WTC11 (cell line): ENCODE measurements around the gene EID2B. TPM values are rescaled to one million over a fixed set of nuclear protein-coding genes. Genes with fewer than 3 reads are reported as not detected.
A peak's percentile ranks its signal among the peaks of the same experiment; 100 is the strongest.

ENCODE experiments used
- CBFB ChIP-seq: sonication (generic); formaldehyde crosslinking; IDR thresholded peaks from 2 replicates; pipeline ENCODE4 v1.8.1; 2022; ENCODE audit warnings: mild to moderate bottlenecking, low read depth, missing genetic modification reagents
- IRF2 ChIP-seq: sonication (generic); formaldehyde crosslinking; IDR thresholded peaks from 2 replicates; pipeline ENCODE4 v1.8.0; 2022; ENCODE audit warnings: low read depth, missing genetic modification reagents, borderline replicate concordance
- JUN ChIP-seq: sonication (generic); formaldehyde crosslinking; IDR thresholded peaks from 2 replicates; pipeline ENCODE4 v1.8.0; 2023; ENCODE audit warnings: mild to moderate bottlenecking, missing genetic modification reagents
- NFATC4 ChIP-seq: fragments of 250-450 bp; sonication (Bioruptor Pico); IDR thresholded peaks from 2 replicates; pipeline ENCODE4 v1.9.0; 2021; ENCODE audit warnings: mild to moderate bottlenecking
- NFE2L1 ChIP-seq: sonication (generic); formaldehyde crosslinking; IDR thresholded peaks from 2 replicates; pipeline ENCODE4 v1.8.1; 2023; ENCODE audit warnings: missing genetic modification reagents
- NFYB ChIP-seq: sonication (generic); formaldehyde crosslinking; conservative IDR thresholded peaks from 2 replicates; pipeline ENCODE4 v1.8.0; 2022; ENCODE audit warnings: low read depth, missing genetic modification reagents
- NR1H2 ChIP-seq: sonication (generic); formaldehyde crosslinking; IDR thresholded peaks from 2 replicates; pipeline ENCODE4 v1.9.0; 2021; ENCODE audit warnings: mild to moderate bottlenecking, moderate library complexity, missing genetic modification reagents
- TEAD1 ChIP-seq: sonication (generic); formaldehyde crosslinking; IDR thresholded peaks from 2 replicates; pipeline ENCODE4 v1.8.0; 2022; ENCODE audit warnings: mild to moderate bottlenecking, missing genetic modification reagents
- ZNF219 ChIP-seq: sonication (generic); formaldehyde crosslinking; IDR thresholded peaks from 2 replicates; pipeline ENCODE4 v1.8.0; 2023; ENCODE audit warnings: missing genetic modification reagents, mild to moderate bottlenecking, borderline replicate concordance
- ZNF232 ChIP-seq: sonication (generic); formaldehyde crosslinking; IDR thresholded peaks from 2 replicates; pipeline ENCODE4 v1.8.0; 2022; ENCODE audit warnings: mild to moderate bottlenecking, missing genetic modification reagents
- ZNF416 ChIP-seq: fragments of 250-450 bp; sonication (Bioruptor Pico); IDR thresholded peaks from 2 replicates; pipeline ENCODE4 v1.9.0; 2021; ENCODE audit warnings: mild to moderate bottlenecking, inconsistent platforms
- ZNF423 ChIP-seq: fragments of 250-450 bp; sonication (Bioruptor Pico); IDR thresholded peaks from 2 replicates; pipeline ENCODE4 v2.1.2; 2022; ENCODE audit warnings: mild to moderate bottlenecking, moderate library complexity
- total RNA-seq: library from RNA; stranded (reverse); gene quantifications from 3 replicates; pipeline ENCODE4 v1.2.3, GENCODE V29; 2021
- TF ChIP-seq, protein P1 (sequence below): fragments of 250-450 bp; sonication (Bioruptor Pico); IDR thresholded peaks from 2 replicates; pipeline ENCODE4 v1.9.0; 2021; ENCODE audit warnings: mild to moderate bottlenecking, borderline replicate concordance
- TF ChIP-seq, protein P2 (sequence below): sonication (generic); formaldehyde crosslinking; IDR thresholded peaks from 2 replicates; pipeline ENCODE4 v1.8.0; 2022; ENCODE audit warnings: mild to moderate bottlenecking, missing genetic modification reagents
- TF ChIP-seq, protein P3 (sequence below): sonication (generic); formaldehyde crosslinking; IDR thresholded peaks from 2 replicates; pipeline ENCODE4 v1.8.1; 2023; ENCODE audit warnings: mild to moderate bottlenecking, missing genetic modification reagents
- TF ChIP-seq, protein P4 (sequence below): sonication (generic); formaldehyde crosslinking; IDR thresholded peaks from 2 replicates; pipeline ENCODE4 v1.8.1; 2023; ENCODE audit warnings: mild to moderate bottlenecking, missing genetic modification reagents, borderline replicate concordance
- TF ChIP-seq, protein P5 (sequence below): sonication (generic); formaldehyde crosslinking; IDR thresholded peaks from 2 replicates; pipeline ENCODE4 v1.8.1; 2023; ENCODE audit warnings: mild to moderate bottlenecking, missing genetic modification reagents, moderate library complexity
- TF ChIP-seq, protein P6 (sequence below): sonication (generic); formaldehyde crosslinking; IDR thresholded peaks from 2 replicates; pipeline ENCODE4 v1.8.1; 2023; ENCODE audit warnings: mild to moderate bottlenecking, missing genetic modification reagents
- TF ChIP-seq, protein P7 (sequence below): sonication (generic); formaldehyde crosslinking; conservative IDR thresholded peaks from 2 replicates; pipeline ENCODE4 v1.8.1; 2022; ENCODE audit warnings: mild to moderate bottlenecking, missing genetic modification reagents
- TF ChIP-seq, protein P8 (sequence below): fragments of 250-450 bp; sonication (Bioruptor Pico); IDR thresholded peaks from 2 replicates; pipeline ENCODE4 v2.1.2; 2022; ENCODE audit warnings: mild to moderate bottlenecking, moderate library complexity
- TF ChIP-seq, protein P9 (sequence below): fragments of 250-450 bp; sonication (Bioruptor Pico); conservative IDR thresholded peaks from 2 replicates; pipeline ENCODE4 v1.9.0; 2021; ENCODE audit warnings: mild to moderate bottlenecking

Gene EID2B
- total RNA-seq, 1 experiment from 2014 or later, result 3.6 TPM

DNA sequence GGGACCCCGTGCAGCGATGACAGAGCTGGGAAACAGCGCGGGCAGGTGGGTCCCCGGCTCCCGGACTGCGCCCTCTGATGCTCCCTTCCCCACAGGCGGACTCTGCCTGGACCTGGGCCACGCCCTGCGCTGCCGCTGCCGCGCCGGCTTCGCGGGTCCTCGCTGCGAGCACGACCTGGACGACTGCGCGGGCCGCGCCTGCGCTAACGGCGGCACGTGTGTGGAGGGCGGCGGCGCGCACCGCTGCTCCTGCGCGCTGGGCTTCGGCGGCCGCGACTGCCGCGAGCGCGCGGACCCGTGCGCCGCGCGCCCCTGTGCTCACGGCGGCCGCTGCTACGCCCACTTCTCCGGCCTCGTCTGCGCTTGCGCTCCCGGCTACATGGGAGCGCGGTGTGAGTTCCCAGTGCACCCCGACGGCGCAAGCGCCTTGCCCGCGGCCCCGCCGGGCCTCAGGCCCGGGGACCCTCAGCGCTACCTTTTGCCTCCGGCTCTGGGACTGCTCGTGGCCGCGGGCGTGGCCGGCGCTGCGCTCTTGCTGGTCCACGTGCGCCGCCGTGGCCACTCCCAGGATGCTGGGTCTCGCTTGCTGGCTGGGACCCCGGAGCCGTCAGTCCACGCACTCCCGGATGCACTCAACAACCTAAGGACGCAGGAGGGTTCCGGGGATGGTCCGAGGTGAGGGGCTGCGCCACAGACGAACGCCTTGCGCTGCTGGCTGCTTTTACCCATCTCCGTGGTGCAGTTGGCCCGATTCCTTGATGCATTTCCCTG is 25.5 kb downstream of the EID2B start (continued):
- TF ChIP-seq, protein P1, sequence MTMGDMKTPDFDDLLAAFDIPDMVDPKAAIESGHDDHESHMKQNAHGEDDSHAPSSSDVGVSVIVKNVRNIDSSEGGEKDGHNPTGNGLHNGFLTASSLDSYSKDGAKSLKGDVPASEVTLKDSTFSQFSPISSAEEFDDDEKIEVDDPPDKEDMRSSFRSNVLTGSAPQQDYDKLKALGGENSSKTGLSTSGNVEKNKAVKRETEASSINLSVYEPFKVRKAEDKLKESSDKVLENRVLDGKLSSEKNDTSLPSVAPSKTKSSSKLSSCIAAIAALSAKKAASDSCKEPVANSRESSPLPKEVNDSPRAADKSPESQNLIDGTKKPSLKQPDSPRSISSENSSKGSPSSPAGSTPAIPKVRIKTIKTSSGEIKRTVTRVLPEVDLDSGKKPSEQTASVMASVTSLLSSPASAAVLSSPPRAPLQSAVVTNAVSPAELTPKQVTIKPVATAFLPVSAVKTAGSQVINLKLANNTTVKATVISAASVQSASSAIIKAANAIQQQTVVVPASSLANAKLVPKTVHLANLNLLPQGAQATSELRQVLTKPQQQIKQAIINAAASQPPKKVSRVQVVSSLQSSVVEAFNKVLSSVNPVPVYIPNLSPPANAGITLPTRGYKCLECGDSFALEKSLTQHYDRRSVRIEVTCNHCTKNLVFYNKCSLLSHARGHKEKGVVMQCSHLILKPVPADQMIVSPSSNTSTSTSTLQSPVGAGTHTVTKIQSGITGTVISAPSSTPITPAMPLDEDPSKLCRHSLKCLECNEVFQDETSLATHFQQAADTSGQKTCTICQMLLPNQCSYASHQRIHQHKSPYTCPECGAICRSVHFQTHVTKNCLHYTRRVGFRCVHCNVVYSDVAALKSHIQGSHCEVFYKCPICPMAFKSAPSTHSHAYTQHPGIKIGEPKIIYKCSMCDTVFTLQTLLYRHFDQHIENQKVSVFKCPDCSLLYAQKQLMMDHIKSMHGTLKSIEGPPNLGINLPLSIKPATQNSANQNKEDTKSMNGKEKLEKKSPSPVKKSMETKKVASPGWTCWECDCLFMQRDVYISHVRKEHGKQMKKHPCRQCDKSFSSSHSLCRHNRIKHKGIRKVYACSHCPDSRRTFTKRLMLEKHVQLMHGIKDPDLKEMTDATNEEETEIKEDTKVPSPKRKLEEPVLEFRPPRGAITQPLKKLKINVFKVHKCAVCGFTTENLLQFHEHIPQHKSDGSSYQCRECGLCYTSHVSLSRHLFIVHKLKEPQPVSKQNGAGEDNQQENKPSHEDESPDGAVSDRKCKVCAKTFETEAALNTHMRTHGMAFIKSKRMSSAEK (CRISPR knock-in tag), result no peak
- TF ChIP-seq, protein P2, sequence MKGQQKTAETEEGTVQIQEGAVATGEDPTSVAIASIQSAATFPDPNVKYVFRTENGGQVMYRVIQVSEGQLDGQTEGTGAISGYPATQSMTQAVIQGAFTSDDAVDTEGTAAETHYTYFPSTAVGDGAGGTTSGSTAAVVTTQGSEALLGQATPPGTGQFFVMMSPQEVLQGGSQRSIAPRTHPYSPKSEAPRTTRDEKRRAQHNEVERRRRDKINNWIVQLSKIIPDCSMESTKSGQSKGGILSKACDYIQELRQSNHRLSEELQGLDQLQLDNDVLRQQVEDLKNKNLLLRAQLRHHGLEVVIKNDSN (CRISPR knock-in tag), result peak; percentile 86
- TF ChIP-seq, protein P3, sequence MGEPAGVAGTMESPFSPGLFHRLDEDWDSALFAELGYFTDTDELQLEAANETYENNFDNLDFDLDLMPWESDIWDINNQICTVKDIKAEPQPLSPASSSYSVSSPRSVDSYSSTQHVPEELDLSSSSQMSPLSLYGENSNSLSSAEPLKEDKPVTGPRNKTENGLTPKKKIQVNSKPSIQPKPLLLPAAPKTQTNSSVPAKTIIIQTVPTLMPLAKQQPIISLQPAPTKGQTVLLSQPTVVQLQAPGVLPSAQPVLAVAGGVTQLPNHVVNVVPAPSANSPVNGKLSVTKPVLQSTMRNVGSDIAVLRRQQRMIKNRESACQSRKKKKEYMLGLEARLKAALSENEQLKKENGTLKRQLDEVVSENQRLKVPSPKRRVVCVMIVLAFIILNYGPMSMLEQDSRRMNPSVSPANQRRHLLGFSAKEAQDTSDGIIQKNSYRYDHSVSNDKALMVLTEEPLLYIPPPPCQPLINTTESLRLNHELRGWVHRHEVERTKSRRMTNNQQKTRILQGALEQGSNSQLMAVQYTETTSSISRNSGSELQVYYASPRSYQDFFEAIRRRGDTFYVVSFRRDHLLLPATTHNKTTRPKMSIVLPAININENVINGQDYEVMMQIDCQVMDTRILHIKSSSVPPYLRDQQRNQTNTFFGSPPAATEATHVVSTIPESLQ (CRISPR knock-in tag), result no peak
- TF ChIP-seq, protein P4, sequence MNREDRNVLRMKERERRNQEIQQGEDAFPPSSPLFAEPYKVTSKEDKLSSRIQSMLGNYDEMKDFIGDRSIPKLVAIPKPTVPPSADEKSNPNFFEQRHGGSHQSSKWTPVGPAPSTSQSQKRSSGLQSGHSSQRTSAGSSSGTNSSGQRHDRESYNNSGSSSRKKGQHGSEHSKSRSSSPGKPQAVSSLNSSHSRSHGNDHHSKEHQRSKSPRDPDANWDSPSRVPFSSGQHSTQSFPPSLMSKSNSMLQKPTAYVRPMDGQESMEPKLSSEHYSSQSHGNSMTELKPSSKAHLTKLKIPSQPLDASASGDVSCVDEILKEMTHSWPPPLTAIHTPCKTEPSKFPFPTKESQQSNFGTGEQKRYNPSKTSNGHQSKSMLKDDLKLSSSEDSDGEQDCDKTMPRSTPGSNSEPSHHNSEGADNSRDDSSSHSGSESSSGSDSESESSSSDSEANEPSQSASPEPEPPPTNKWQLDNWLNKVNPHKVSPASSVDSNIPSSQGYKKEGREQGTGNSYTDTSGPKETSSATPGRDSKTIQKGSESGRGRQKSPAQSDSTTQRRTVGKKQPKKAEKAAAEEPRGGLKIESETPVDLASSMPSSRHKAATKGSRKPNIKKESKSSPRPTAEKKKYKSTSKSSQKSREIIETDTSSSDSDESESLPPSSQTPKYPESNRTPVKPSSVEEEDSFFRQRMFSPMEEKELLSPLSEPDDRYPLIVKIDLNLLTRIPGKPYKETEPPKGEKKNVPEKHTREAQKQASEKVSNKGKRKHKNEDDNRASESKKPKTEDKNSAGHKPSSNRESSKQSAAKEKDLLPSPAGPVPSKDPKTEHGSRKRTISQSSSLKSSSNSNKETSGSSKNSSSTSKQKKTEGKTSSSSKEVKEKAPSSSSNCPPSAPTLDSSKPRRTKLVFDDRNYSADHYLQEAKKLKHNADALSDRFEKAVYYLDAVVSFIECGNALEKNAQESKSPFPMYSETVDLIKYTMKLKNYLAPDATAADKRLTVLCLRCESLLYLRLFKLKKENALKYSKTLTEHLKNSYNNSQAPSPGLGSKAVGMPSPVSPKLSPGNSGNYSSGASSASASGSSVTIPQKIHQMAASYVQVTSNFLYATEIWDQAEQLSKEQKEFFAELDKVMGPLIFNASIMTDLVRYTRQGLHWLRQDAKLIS (CRISPR knock-in tag), result 0 out of 2 replicates have a peak, but pooled peaks have one; percentile 83
- TF ChIP-seq ZNF219 (CRISPR knock-in tag) (peak; percentile 96), NFE2L1 (peak; percentile 99), IRF2 (peak; percentile 89; the same call in 1 of the 2 replicates), JUN (CRISPR knock-in tag) (peak; percentile 98), NR1H2 (peak; percentile 72; the same call in 1 of the 2 replicates), CBFB (CRISPR knock-in tag) (peak; percentile 99), TEAD1 (CRISPR knock-in tag) (peak; percentile 100), NFATC4 (CRISPR knock-in tag) (no peak), ZNF232 (CRISPR knock-in tag) (peak; percentile 99), ZNF416 (0 out of 2 replicates have a peak, but pooled peaks have one; percentile 64), ZNF423 (CRISPR knock-in tag) (no peak), NFYB (CRISPR knock-in tag) (peak; percentile 69)
- TF ChIP-seq, protein P5, sequence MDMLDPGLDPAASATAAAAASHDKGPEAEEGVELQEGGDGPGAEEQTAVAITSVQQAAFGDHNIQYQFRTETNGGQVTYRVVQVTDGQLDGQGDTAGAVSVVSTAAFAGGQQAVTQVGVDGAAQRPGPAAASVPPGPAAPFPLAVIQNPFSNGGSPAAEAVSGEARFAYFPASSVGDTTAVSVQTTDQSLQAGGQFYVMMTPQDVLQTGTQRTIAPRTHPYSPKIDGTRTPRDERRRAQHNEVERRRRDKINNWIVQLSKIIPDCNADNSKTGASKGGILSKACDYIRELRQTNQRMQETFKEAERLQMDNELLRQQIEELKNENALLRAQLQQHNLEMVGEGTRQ (CRISPR knock-in tag), result peak; percentile 91
- TF ChIP-seq, protein P6, sequence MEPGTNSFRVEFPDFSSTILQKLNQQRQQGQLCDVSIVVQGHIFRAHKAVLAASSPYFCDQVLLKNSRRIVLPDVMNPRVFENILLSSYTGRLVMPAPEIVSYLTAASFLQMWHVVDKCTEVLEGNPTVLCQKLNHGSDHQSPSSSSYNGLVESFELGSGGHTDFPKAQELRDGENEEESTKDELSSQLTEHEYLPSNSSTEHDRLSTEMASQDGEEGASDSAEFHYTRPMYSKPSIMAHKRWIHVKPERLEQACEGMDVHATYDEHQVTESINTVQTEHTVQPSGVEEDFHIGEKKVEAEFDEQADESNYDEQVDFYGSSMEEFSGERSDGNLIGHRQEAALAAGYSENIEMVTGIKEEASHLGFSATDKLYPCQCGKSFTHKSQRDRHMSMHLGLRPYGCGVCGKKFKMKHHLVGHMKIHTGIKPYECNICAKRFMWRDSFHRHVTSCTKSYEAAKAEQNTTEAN (CRISPR knock-in tag), result peak; percentile 98
- TF ChIP-seq, protein P7, sequence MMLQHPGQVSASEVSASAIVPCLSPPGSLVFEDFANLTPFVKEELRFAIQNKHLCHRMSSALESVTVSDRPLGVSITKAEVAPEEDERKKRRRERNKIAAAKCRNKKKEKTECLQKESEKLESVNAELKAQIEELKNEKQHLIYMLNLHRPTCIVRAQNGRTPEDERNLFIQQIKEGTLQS (CRISPR knock-in tag), result peak; percentile 88
- TF ChIP-seq, protein P8, sequence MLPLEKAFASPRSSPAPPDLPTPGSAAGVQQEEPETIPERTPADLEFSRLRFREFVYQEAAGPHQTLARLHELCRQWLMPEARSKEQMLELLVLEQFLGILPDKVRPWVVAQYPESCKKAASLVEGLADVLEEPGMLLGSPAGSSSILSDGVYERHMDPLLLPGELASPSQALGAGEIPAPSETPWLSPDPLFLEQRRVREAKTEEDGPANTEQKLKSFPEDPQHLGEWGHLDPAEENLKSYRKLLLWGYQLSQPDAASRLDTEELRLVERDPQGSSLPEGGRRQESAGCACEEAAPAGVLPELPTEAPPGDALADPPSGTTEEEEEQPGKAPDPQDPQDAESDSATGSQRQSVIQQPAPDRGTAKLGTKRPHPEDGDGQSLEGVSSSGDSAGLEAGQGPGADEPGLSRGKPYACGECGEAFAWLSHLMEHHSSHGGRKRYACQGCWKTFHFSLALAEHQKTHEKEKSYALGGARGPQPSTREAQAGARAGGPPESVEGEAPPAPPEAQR, result no peak
- TF ChIP-seq, protein P9, sequence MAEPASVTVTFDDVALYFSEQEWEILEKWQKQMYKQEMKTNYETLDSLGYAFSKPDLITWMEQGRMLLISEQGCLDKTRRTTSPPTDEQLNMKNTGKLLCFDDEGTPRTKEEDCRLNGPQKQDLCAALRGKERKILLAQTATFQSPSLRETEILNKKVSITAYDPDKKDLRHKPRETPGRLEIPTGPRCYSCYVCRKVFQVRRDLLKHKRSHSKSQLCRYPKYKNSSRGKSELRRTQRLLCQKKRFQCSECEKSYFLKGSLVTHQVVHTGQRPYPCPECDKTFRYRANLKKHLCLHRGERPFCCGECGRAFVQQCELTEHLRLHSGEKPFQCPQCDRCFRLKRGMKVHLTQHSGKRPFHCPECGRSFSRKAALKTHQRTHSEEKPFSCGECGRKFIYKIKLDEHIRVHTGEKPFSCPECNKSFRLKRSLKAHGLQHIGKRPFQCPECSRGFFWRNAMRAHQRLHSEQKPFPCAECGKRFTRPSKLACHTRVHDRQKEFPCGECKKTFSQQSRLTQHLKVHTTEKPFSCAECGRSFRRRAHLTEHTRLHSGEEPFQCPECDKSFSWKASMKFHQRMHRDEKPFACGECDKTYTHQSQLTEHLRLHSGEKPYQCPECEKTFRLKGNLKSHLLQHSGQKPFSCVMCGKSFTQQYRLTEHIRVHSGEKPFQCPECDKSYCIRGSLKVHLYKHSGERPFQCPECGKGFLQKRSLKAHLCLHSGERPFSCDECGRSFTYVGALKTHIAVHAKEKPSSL (CRISPR knock-in tag), result no peak
